HCT116 (cell line): ENCODE measurements around the gene PCIF1.

Source experiments
- ATF3 ChIP-seq: IDR thresholded peaks from 2 replicates; pipeline ENCODE4 v1.6.1; 2012
- CBX3 ChIP-seq: IDR thresholded peaks from 2 replicates; pipeline ENCODE4 v1.6.1; 2012; ENCODE audit warnings: low read depth
- CEBPB ChIP-seq: IDR thresholded peaks from 2 replicates; pipeline ENCODE4 v1.6.1; 2012; ENCODE audit warnings: low read depth
- CTCF ChIP-seq, 3 experiments: fragments of 200-600 bp in 1 of 3; sonication (generic) in 1 of 3; IDR thresholded peaks in 2 of 3; conservative IDR thresholded peaks in 1 of 3; 2 replicates each; pipeline ENCODE4 v1.5.1; 2012 to 2017; ENCODE audit warnings: low read depth in 2 of 3, low read length in 2 of 3, antibody characterized with exemption in 1 of 3, borderline replicate concordance in 1 of 3, control low read depth in 1 of 3, mild to moderate bottlenecking in 1 of 3, mixed read lengths in 1 of 3, mixed run types in 1 of 3, moderate library complexity in 1 of 3; ENCODE audit not compliant: insufficient read depth in 1 of 3
- EZH2 ChIP-seq: fragments of 200-600 bp; sonication (generic); IDR thresholded peaks from 2 replicates; pipeline ENCODE4 v1.6.1; 2017; ENCODE audit warnings: antibody characterized with exemption, mixed run types
- JUND ChIP-seq: IDR thresholded peaks from 2 replicates; pipeline ENCODE4 v1.6.1; 2012
- MAX ChIP-seq: IDR thresholded peaks from 2 replicates; pipeline ENCODE4 v1.6.1; 2012
- POLR2A ChIP-seq: IDR thresholded peaks from 2 replicates; pipeline ENCODE4 v1.7.0; 2011; ENCODE audit warnings: borderline replicate concordance; ENCODE audit not compliant: insufficient read depth, insufficient read length; ENCODE audit errors: extremely low read depth
- POLR2AphosphoS5 ChIP-seq: IDR thresholded peaks from 2 replicates; pipeline ENCODE4 v1.6.1; 2011; ENCODE audit warnings: mild to moderate bottlenecking, low read depth, low read length, moderate library complexity
- REST ChIP-seq: IDR thresholded peaks from 2 replicates; pipeline ENCODE4 v1.6.1; 2012; ENCODE audit warnings: low read depth
- SIN3A ChIP-seq: IDR thresholded peaks from 2 replicates; pipeline ENCODE4 v1.6.1; 2012; ENCODE audit warnings: low read depth
- YY1 ChIP-seq: IDR thresholded peaks from 2 replicates; pipeline ENCODE4 v1.6.1; 2011; ENCODE audit warnings: low read length, low read depth, moderate library complexity, mild to moderate bottlenecking; ENCODE audit not compliant: insufficient replicate concordance; ENCODE audit errors: extremely low read depth
- ZBTB33 ChIP-seq: IDR thresholded peaks from 2 replicates; pipeline ENCODE4 v1.6.1; 2011; ENCODE audit warnings: mild to moderate bottlenecking, low read length, moderate library complexity; ENCODE audit not compliant: insufficient replicate concordance; ENCODE audit errors: extremely low read depth

- TF ChIP-seq CTCF (IDR thresholded peaks at IDR 0.05 in 2 of 3, conservative IDR thresholded peaks at IDR 0.05 in 1 of 3; ENCODE audit: borderline replicate concordance in 1 of 3, insufficient read depth in 1 of 3, low read depth in 2 of 3, low read length in 2 of 3) (no peak), EZH2 (no peak), POLR2AphosphoS5 (no peak), MAX (no peak), POLR2A (no peak), JUND (no peak), SIN3A (no peak), CEBPB (no peak), ZBTB33 (no peak), REST (no peak), YY1 (no peak), ATF3 (no peak), CBX3 (no peak)
These were observed 33.1 kb downstream of the PCIF1 start for GRCh38 chr20:45967551-45968080.
